Left cardiac atrium (tissue), 2 donors: ENCODE data around the gene C6. TPM values are rescaled to one million over a fixed set of nuclear protein-coding genes. Genes with fewer than 3 reads are reported as not detected.

Experiments
- total RNA-seq, 2 donors: library from RNA; stranded (reverse); fragmentation: NEBNext Ultra II Directional; extraction: Animal tissue kit (Norgen Biotek cat#: 25700); gene quantifications; one replicate each; pipeline ENCODE4 v1.2.1, GENCODE V29; 2021
- donor health status: DM: no; HTN: yes; CAD: no; lungs with severe emphysema.
- donor health status: DM: yes; HTN: yes; CAD: no.

C6 gene
- total RNA-seq, 2 donors from 2014 or later = 84.1 to 175 TPM

Other genes starting within 250 kb of the C6 start
- gene MROH2B, start 142.2 kb downstream of the C6 start, total RNA-seq = not detected